Type B pancreatic cell (in vitro differentiated cells): ENCODE results near the gene CREB5. TPM values are rescaled to one million over a fixed set of nuclear protein-coding genes. Genes with fewer than 3 reads are reported as not detected.

ENCODE experiments used
- DNase-seq: peaks from one replicate; pipeline ENCODE4 v3.0.0; 2021; ENCODE audit warnings: mixed read lengths; ENCODE audit not compliant: unreplicated experiment; ENCODE audit errors: extremely low spot score
- H3K27ac Mint-ChIP-seq: 2 replicates; pipeline ENCODE4 v1.8.0; 2021; ENCODE audit warnings: mild to moderate bottlenecking, mixed read lengths
- H3K27me3 Mint-ChIP-seq: 2 replicates; pipeline ENCODE4 v1.8.0; 2021; ENCODE audit warnings: mixed read lengths
- H3K36me3 Mint-ChIP-seq: 2 replicates; pipeline ENCODE4 v1.8.0; 2021; ENCODE audit warnings: mixed read lengths
- H3K4me1 Mint-ChIP-seq: one replicate; pipeline ENCODE4 v1.8.0; 2021; ENCODE audit warnings: mixed read lengths; ENCODE audit not compliant: unreplicated experiment
- H3K4me3 Mint-ChIP-seq: 2 replicates; pipeline ENCODE4 v1.8.0; 2021; ENCODE audit warnings: mild to moderate bottlenecking, mixed read lengths
- H3K9me3 Mint-ChIP-seq: 2 replicates; pipeline ENCODE4 v1.8.0; 2021; ENCODE audit warnings: mixed read lengths
- total RNA-seq: library from RNA; stranded (reverse); gene quantifications from 2 replicates; pipeline ENCODE4 v1.2.1, GENCODE V29; 2021; ENCODE audit warnings: low replicate concordance
- TF ChIP-seq, protein P1 (sequence below): fragments of 200-600 bp; sonication (generic); conservative IDR thresholded peaks from 2 replicates; pipeline ENCODE4 v1.5.0; 2021; ENCODE audit warnings: antibody characterized with exemption, mild to moderate bottlenecking

The CREB5 gene
- total RNA-seq, 1 donor from 2014 or later = 31.0 TPM

- H3K4me3 Mint-ChIP-seq = no peak overlapping the region
- TF ChIP-seq, protein P1, sequence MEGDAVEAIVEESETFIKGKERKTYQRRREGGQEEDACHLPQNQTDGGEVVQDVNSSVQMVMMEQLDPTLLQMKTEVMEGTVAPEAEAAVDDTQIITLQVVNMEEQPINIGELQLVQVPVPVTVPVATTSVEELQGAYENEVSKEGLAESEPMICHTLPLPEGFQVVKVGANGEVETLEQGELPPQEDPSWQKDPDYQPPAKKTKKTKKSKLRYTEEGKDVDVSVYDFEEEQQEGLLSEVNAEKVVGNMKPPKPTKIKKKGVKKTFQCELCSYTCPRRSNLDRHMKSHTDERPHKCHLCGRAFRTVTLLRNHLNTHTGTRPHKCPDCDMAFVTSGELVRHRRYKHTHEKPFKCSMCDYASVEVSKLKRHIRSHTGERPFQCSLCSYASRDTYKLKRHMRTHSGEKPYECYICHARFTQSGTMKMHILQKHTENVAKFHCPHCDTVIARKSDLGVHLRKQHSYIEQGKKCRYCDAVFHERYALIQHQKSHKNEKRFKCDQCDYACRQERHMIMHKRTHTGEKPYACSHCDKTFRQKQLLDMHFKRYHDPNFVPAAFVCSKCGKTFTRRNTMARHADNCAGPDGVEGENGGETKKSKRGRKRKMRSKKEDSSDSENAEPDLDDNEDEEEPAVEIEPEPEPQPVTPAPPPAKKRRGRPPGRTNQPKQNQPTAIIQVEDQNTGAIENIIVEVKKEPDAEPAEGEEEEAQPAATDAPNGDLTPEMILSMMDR = no peak
- no peaks in the 10 kb centered on the region for H3K9me3 Mint-ChIP-seq
- H3K4me1 Mint-ChIP-seq = peaks cover 69% of the 10 kb centered on the region
- no peaks in the 10 kb centered on the region for H3K36me3 Mint-ChIP-seq
- no peak for DNase-seq
- no peak overlapping the region for H3K27ac Mint-ChIP-seq
- H3K27me3 Mint-ChIP-seq = peaks cover 11% of the 10 kb centered on the region
These were observed 66.3 kb downstream of the CREB5 start for GRCh38 chr7:28478656-28479055.

DNA sequence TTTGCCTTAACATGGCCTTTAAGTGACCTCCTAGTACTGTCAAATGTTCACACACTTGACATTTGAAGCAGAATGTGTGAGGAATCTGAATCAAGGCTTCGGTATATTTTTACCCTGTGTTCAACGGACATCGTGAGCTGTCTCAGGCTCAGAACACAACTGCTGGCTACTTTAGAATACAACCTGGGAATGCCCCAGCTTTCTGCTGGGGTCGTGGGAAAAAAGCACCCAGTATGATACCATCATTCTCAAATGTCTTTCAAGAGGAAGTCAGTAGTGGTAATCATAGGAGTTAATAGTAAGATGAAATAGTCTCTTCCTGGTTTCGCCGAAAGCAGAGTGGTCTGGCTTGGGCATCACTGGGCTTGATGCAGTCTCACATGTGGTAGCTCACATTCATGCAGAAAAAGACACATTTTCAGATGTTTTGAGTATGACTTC lies 67.2 kb downstream of the CREB5 start:
- Mint-ChIP-seq H3K4me1 (peaks cover 64% of the 10 kb centered on the region), H3K27ac (no peak overlapping the region)

GRCh38 chr7:28480595-28480994 lies 68.3 kb downstream of the CREB5 start:
- DNase-seq = no peak
- Mint-ChIP-seq H3K4me1 (peaks cover 62% of the 10 kb centered on the region), H3K4me3 (peak overlapping the region; percentile 10), H3K36me3 (no peaks in the 10 kb centered on the region), H3K9me3 (no peaks in the 10 kb centered on the region), H3K27ac (peak overlapping the region; percentile 11), H3K27me3 (peaks cover 4% of the 10 kb centered on the region)
- TF ChIP-seq, protein P1 = no peak

More for the DNA sequence above, 67.2 kb downstream of the CREB5 start:
- Mint-ChIP-seq H3K27me3 (peaks cover 4% of the 10 kb centered on the region), H3K4me3 (no peak overlapping the region), H3K9me3 (no peaks in the 10 kb centered on the region), H3K36me3 (no peaks in the 10 kb centered on the region)
- TF ChIP-seq, protein P1 = no peak
- no peak for DNase-seq

DNA sequence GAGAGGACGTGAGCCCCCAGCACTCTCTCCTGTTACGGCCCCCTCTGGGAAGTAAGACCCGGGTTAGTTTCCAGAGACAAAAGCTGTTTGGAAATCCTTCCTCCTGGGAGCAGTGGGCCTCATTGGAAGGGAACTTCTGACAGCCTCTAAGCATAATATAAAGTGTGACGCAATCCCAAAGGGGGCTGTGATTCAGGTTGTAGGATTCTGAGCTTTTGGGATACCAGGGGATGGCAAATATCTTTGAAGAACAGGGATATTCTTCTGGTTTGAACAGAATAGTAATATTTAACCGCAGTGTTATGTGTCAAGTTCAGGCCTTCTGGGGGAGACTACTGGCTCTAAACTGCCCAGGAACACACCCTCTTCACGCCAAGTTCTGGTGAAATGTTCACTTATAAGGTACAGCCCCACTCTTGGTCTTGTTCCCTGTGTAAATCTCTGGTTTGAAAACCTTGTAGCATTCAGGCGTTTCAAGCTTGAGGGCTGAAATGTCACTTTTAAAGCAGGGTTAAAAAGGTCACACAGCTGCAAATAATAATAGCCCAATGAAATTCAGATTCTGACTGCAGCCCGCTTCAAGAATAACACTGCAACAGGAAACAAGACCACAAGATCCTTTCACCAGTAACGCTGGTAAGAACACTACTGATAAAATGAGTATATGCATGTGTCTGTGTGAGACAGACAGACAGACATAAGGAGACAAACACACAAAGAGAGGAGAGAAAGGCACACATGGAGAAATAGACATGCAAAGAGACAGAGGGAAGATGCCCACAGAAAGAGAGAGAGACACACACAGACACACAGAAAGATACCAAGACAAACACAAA lies 69.0 kb downstream of the CREB5 start:
- H3K9me3 Mint-ChIP-seq = no peaks in the 10 kb centered on the region
- H3K27me3 Mint-ChIP-seq = peaks cover 4% of the 10 kb centered on the region
- H3K4me1 Mint-ChIP-seq = peaks cover 55% of the 10 kb centered on the region
- peak overlapping the region; percentile 11 for H3K27ac Mint-ChIP-seq
- peak overlapping the region; percentile 35 for H3K4me3 Mint-ChIP-seq
- no peaks in the 10 kb centered on the region for H3K36me3 Mint-ChIP-seq
- no peak for DNase-seq
- TF ChIP-seq, protein P1 = no peak

DNA sequence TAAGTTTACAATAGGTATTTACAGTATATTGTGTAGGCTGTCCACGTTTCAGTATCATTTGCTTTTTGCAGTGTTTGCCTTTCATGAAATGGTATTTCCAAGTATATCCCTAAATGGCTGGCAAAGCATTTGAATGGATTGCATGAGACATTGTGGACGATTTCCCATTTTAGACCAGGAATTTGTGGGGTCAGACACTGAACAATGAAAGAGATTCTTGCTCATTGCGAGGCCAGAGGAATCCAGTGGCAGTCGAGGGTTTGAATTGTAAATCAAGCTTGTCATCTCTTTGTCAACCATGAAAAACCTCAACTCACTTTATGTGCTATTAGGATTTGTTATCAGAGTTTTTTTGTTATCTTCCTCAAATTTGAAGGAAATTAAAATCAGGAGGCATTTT lies 70.8 kb downstream of the CREB5 start:
- peaks cover 4% of the 10 kb centered on the region for H3K27me3 Mint-ChIP-seq
- no peak overlapping the region for H3K27ac Mint-ChIP-seq
- no peak for DNase-seq
- no peaks in the 10 kb centered on the region for H3K9me3 Mint-ChIP-seq
- TF ChIP-seq, protein P1 = no peak
- no peak overlapping the region for H3K4me3 Mint-ChIP-seq
- H3K4me1 Mint-ChIP-seq = peaks cover 46% of the 10 kb centered on the region
- no peaks in the 10 kb centered on the region for H3K36me3 Mint-ChIP-seq
